Pancreas (tissue), 10 donors: ENCODE data around the gene BCKDHB. TPM values are rescaled to one million over a fixed set of nuclear protein-coding genes. Genes with fewer than 3 reads are reported as not detected.
A peak's percentile ranks its signal among the peaks of the same experiment; 100 is the strongest.
"Not testable (repeated sequence)": the region's sequence is repeated elsewhere in the genome, so short reads cannot be mapped to it uniquely, and the experiment has no call there.

Source experiments
- ATAC-seq, 4 donors: fragments of 200-7000 bp; cut with Tn5 transposase; one replicate each; pipeline versions ENCODE4 v1.8.0 to v1.9.1; 2020; ENCODE audit warnings: mild to moderate bottlenecking in 4 of 4, moderate library complexity in 4 of 4
- DNase-seq, 6 donors: peaks; one replicate each; pipeline ENCODE4 v3.0.0-alpha.2; 2020
- FAIRE-seq: peaks from 2 replicates; lab custom pipeline; 2012; peaks lifted over from hg19 to GRCh38; lab: Jason Lieb, UNC
- H3K27ac ChIP-seq, 4 donors: fragments of 200-600 bp; sonication (generic); 1 replicate in 3 of 4; 2 replicates in 1 of 4; pipeline versions ENCODE4 v1.5.0 to v1.8.0; 2020
- H3K27me3 ChIP-seq, 4 donors: fragments of 200-600 bp; one replicate each; pipeline ENCODE4 v1.8.0; 2021
- H3K36me3 ChIP-seq, 3 donors: fragments of 200-600 bp; sonication (generic) in 1 of 3; one replicate each; pipeline versions ENCODE4 v1.5.0 to v1.8.0; 2020 to 2021
- H3K4me1 ChIP-seq, 3 donors: fragments of 200-600 bp; one replicate each; pipeline ENCODE4 v1.8.0; 2021
- H3K4me3 ChIP-seq, 4 donors: fragments of 200-600 bp; sonication (generic) in 2 of 4; one replicate each; pipeline versions ENCODE4 v1.5.0 to v1.8.0; 2020 to 2021
- H3K9me3 ChIP-seq, 4 donors: fragments of 200-600 bp; one replicate each; pipeline ENCODE4 v1.8.0; 2021
- WGBS, 2 donors: extraction: QIAGEN DNeasy Blood & Tissue Kit; methylation state at CpG; one replicate each; pipeline ENCODE4 v1.1.7; 2013; 5-methylcytosine and 5-hydroxymethylcytosine counted together
- intact Hi-C, 3 donors: fragments of 100-400 bp; cut with DNase I; formaldehyde crosslinking; loops; one replicate each; pipeline versions ENCODE4 v1.11.1 to v1.14.2; 2022
- polyA plus RNA-seq, 2 donors: library from polyadenylated mRNA; stranded (reverse); fragments of 200-250 nt; gene quantifications; one replicate each; pipeline ENCODE4 v1.2.3, GENCODE V29; 2013
- total RNA-seq, 6 donors: library from RNA; stranded (reverse); fragmentation: NEBNext Ultra II Directional in 4 of 6; extraction: Animal tissue kit (Norgen Biotek cat#: 25700) in 4 of 6; gene quantifications; one replicate each; pipeline versions ENCODE4 v1.2.1 to v1.2.4, GENCODE V29; 2021 to 2023
- TF ChIP-seq, protein P1 (sequence below), 4 donors: fragments of 200-600 bp; sonication (generic) in 3 of 4; IDR thresholded peaks; one replicate each; pipeline versions ENCODE4 v1.5.0 to v1.8.0; 2021; ENCODE audit warnings: antibody characterized with exemption in 4 of 4
- donor health status: healthy with polysubstance abuse.
- donor health status: DM: no; HTN: no; CAD: no; lungs with moderate emphysema.
- donor health status: DM: no; HTN: no; CAD: no.
- donor health status: control.
- donor health status: control.
- donor health status: Bipolar disorder and iron deficiency.
- donor health status: DM: yes; HTN: yes; CAD: no.
- donor health status: DM: no; HTN: no; CAD: no.
- donor health status: DM: no; HTN: no; CAD: no.
- donor health status: DM: yes; HTN: yes; CAD: no.

BCKDHB gene
- total and polyA plus RNA-seq, 8 donors: 4.8 to 16.8 (median 10.5) TPM

- peak in 1 of 6 donors; percentile 19 for DNase-seq
- 64 to 66% methylated on average over 3 of the region's 3 CpGs for WGBS, 2 donors
- Histone ChIP-seq H3K4me3 (no peak overlapping the region), H3K36me3 (peaks cover 0 to 4% (median 0%) of the 10 kb centered on the region in 3 donors), H3K9me3 (peaks cover 0 to 3% (median 0%) of the 10 kb centered on the region in 4 donors), H3K4me1 (no peaks in the 10 kb centered on the region), H3K27ac (no peak overlapping the region), H3K27me3 (no peaks in the 10 kb centered on the region)
- TF ChIP-seq, protein P1, sequence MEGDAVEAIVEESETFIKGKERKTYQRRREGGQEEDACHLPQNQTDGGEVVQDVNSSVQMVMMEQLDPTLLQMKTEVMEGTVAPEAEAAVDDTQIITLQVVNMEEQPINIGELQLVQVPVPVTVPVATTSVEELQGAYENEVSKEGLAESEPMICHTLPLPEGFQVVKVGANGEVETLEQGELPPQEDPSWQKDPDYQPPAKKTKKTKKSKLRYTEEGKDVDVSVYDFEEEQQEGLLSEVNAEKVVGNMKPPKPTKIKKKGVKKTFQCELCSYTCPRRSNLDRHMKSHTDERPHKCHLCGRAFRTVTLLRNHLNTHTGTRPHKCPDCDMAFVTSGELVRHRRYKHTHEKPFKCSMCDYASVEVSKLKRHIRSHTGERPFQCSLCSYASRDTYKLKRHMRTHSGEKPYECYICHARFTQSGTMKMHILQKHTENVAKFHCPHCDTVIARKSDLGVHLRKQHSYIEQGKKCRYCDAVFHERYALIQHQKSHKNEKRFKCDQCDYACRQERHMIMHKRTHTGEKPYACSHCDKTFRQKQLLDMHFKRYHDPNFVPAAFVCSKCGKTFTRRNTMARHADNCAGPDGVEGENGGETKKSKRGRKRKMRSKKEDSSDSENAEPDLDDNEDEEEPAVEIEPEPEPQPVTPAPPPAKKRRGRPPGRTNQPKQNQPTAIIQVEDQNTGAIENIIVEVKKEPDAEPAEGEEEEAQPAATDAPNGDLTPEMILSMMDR (IDR thresholded peaks at IDR 0.05): no peak
- no peak for ATAC-seq
- no peak for FAIRE-seq
- intact Hi-C loops: no loop called here
Measured at GRCh38 chr6:80289727-80290126, 183.3 kb downstream of the BCKDHB start.

- DNase-seq, H3K27me3 ChIP-seq, H3K27ac ChIP-seq, intact Hi-C loops, FAIRE-seq, ATAC-seq, H3K36me3 ChIP-seq, H3K4me3 ChIP-seq, H3K4me1 ChIP-seq, H3K9me3 ChIP-seq: not testable (repeated sequence)
- 95% methylated on average over 4 of the region's 4 CpGs for WGBS, 2 donors
Measured at GRCh38 chr6:80294531-80294930, 188.1 kb downstream of the BCKDHB start.

GRCh38 chr6:80302716-80303115 lies 196.2 kb downstream of the BCKDHB start:
- intact Hi-C loops: no loop called here
- no peaks in the 10 kb centered on the region for H3K27me3 ChIP-seq
- H3K4me3 ChIP-seq: no peak overlapping the region
- TF ChIP-seq, protein P1 (IDR thresholded peaks at IDR 0.05): no peak
- ATAC-seq (no peak), FAIRE-seq (no peak), DNase-seq (no peak)
- no peaks in the 10 kb centered on the region for H3K9me3 ChIP-seq
- no peak overlapping the region for H3K27ac ChIP-seq
- H3K36me3 ChIP-seq: no peaks in the 10 kb centered on the region
- H3K4me1 ChIP-seq: no peaks in the 10 kb centered on the region

GRCh38 chr6:80304014-80304413 lies 197.5 kb downstream of the BCKDHB start:
- Histone ChIP-seq H3K9me3 (no peaks in the 10 kb centered on the region), H3K27ac (no peak overlapping the region), H3K27me3 (no peaks in the 10 kb centered on the region), H3K4me1 (no peaks in the 10 kb centered on the region), H3K36me3 (no peaks in the 10 kb centered on the region), H3K4me3 (no peak overlapping the region)
- intact Hi-C loops: no loop called here
- 4 to 47% methylated on average over 1 of the region's 1 CpG for WGBS, 2 donors
- ATAC-seq: no peak
- TF ChIP-seq, protein P1 (IDR thresholded peaks at IDR 0.05): no peak
- FAIRE-seq: no peak
- DNase-seq: no peak

- 94 to 98% methylated on average over 13 of the region's 13 CpGs for WGBS, 2 donors
- no peaks in the 10 kb centered on the region for H3K27me3 ChIP-seq
- H3K4me3 ChIP-seq: no peak overlapping the region
- TF ChIP-seq, protein P1 (IDR thresholded peaks at IDR 0.05): no peak
- ATAC-seq: no peak
- H3K9me3 ChIP-seq: no peaks in the 10 kb centered on the region
- intact Hi-C loops: no loop called here
- H3K36me3 ChIP-seq: no peaks in the 10 kb centered on the region
- no peak overlapping the region for H3K27ac ChIP-seq
- peak in 1 of 6 donors; percentile 40 for DNase-seq
- no peaks in the 10 kb centered on the region for H3K4me1 ChIP-seq
- FAIRE-seq: no peak
Measured at GRCh38 chr6:80314531-80314930, 208.1 kb downstream of the BCKDHB start.
